Activated CD4-positive, alpha-beta T cell treated with anti-CD3 and anti-CD28 coated beads, Interleukin-10, Interleukin-2, amounts not matched to agents 100 ng/mL and 50 ng/mL, durations not matched to agents 16 hours and 8 hours (primary cell): ENCODE results near the gene HOMER1.
"Not testable (repeated sequence)": the region's sequence is repeated elsewhere in the genome, so short reads cannot be mapped to it uniquely, and the experiment has no call there.

Experiments
- DNase-seq: peaks from one replicate; pipeline ENCODE4 v3.0.0-alpha.2; 2020

Gene HOMER1

GRCh38 chr5:79408028-79408427 is 105.9 kb downstream of the HOMER1 start:
- DNase-seq: no peak

GRCh38 chr5:79407591-79407990 is 106.3 kb downstream of the HOMER1 start:
- DNase-seq: no peak

- no peak for DNase-seq
These were observed 112.7 kb downstream of the HOMER1 start for GRCh38 chr5:79401216-79401615.

GRCh38 chr5:79399046-79399445 is 114.9 kb downstream of the HOMER1 start:
- no peak for DNase-seq

GRCh38 chr5:79397080-79397479 is 116.9 kb downstream of the HOMER1 start:
- DNase-seq: no peak

GRCh38 chr5:79396265-79396664 is 117.7 kb downstream of the HOMER1 start:
- no peak for DNase-seq

GRCh38 chr5:79395296-79395695 is 118.6 kb downstream of the HOMER1 start:
- DNase-seq: no peak

- no peak for DNase-seq
These were observed 121.2 kb downstream of the HOMER1 start for GRCh38 chr5:79392776-79393175.

GRCh38 chr5:79386679-79387078 is 127.3 kb downstream of the HOMER1 start:
- no peak for DNase-seq

- not testable (repeated sequence) for DNase-seq
These were observed 128.8 kb downstream of the HOMER1 start for GRCh38 chr5:79385126-79385525.

- DNase-seq: no peak
These were observed 135.3 kb downstream of the HOMER1 start for GRCh38 chr5:79378510-79379186.

- DNase-seq: no peak
These were observed 156.5 kb downstream of the HOMER1 start for GRCh38 chr5:79357398-79357797.

GRCh38 chr5:79349881-79350280 is 164.1 kb downstream of the HOMER1 start:
- DNase-seq: no peak

- DNase-seq: no peak
These were observed 164.9 kb downstream of the HOMER1 start for GRCh38 chr5:79349047-79349446.

GRCh38 chr5:79346420-79346824 is 167.5 kb downstream of the HOMER1 start:
- no peak for DNase-seq

- DNase-seq: no peak
These were observed 179.9 kb downstream of the HOMER1 start for GRCh38 chr5:79333852-79334557.

- no peak for DNase-seq
These were observed 183.9 kb downstream of the HOMER1 start for GRCh38 chr5:79330071-79330470.

GRCh38 chr5:79329453-79329852 is 184.5 kb downstream of the HOMER1 start:
- no peak for DNase-seq
